Thyroid gland (tissue), 4 donors: ENCODE measurements around the gene KIF2B. TPM values are rescaled to one million over a fixed set of nuclear protein-coding genes. Genes with fewer than 3 reads are reported as not detected.

Experiments
- DNase-seq, 2 donors: peaks; one replicate each; pipeline ENCODE4 v3.0.0-alpha.2; 2019
- H3K27ac ChIP-seq, 3 donors: fragments of 200-600 bp; sonication (generic); 1 replicate in 2 of 3; 2 replicates in 1 of 3; pipeline ENCODE4 v1.5.1; 2016 to 2019; ENCODE audit warnings: mild to moderate bottlenecking in 1 of 3, moderate library complexity in 1 of 3
- H3K27me3 ChIP-seq: fragments of 200-600 bp; sonication (generic); one replicate; pipeline ENCODE4 v1.5.1; 2019
- H3K36me3 ChIP-seq, 2 donors: fragments of 200-600 bp; sonication (generic); one replicate each; pipeline ENCODE4 v1.5.1; 2016 to 2019
- H3K4me1 ChIP-seq, 2 donors: fragments of 200-600 bp; sonication (generic); one replicate each; pipeline ENCODE4 v1.5.1; 2017 to 2019
- H3K4me3 ChIP-seq, 3 donors: fragments of 200-600 bp; sonication (generic); replicated peaks in 1 of 3; 1 replicate in 2 of 3; 2 replicates in 1 of 3; pipeline ENCODE4 v1.5.1; 2016; ENCODE audit warnings: mild to moderate bottlenecking in 1 of 3
- H3K9me3 ChIP-seq: fragments of 200-600 bp; sonication (generic); one replicate; pipeline ENCODE4 v1.5.1; 2017
- CTCF ChIP-seq, 6 experiments: fragments of 200-600 bp in 3 of 6; fragments of 450-650 bp in 3 of 6; sonication (generic) in 3 of 6; IDR thresholded peaks; one replicate each; pipeline ENCODE4 v1.5.1; 2016 to 2019; ENCODE audit warnings: antibody characterized with exemption in 6 of 6, mild to moderate bottlenecking in 2 of 6, inconsistent platforms in 1 of 6, moderate library complexity in 1 of 6
- POLR2A ChIP-seq, 2 donors: fragments of 450-650 bp; IDR thresholded peaks; one replicate each; pipeline ENCODE4 v1.6.1; 2017; ENCODE audit warnings: antibody characterized with exemption in 2 of 2, mild to moderate bottlenecking in 2 of 2, moderate library complexity in 1 of 2
- WGBS, 2 donors: methylation state at CpG; one replicate each; pipeline ENCODE4 v1.1.5; 2017; 5-methylcytosine and 5-hydroxymethylcytosine counted together
- intact Hi-C: fragments of 100-400 bp; cut with DNase I; formaldehyde crosslinking; loops from one replicate; pipeline ENCODE4 v1.15.1; 2023
- total RNA-seq, 4 donors: library from RNA; depleted of rRNA; stranded (reverse); fragments of >200 nt; gene quantifications; one replicate each; pipeline ENCODE4 v1.2.3, GENCODE V29; 2016

Gene KIF2B
- total RNA-seq = under 1 TPM in 2 of 4 donors, not detected in 2; 0.11 to 0.27 TPM

- Histone ChIP-seq H3K4me3 (no peak within 1 kb of the TSS), H3K9me3 (no peaks in the 10 kb centered on the region), H3K27ac (no peak within 1 kb of the TSS), H3K36me3 (no peaks in the 10 kb centered on the region), H3K27me3 (no peaks in the 10 kb centered on the region), H3K4me1 (peaks cover 0 to 3% of the 10 kb centered on the region in 2 donors)
- intact Hi-C loops = no loop called here
- no peak for DNase-seq
- 88 to 89% methylated on average over 17 of the region's 17 CpGs for WGBS, 2 donors
- TF ChIP-seq CTCF (IDR thresholded peaks at IDR 0.05) (no peak), POLR2A (IDR thresholded peaks at IDR 0.05) (no peak)
Measured at GRCh38 chr17:53822764-53823163, at the start of gene KIF2B. TSS of gene KIF2B (plus strand) at chr17:53822927. CDS start at chr17:53823034, 107 bp downstream.

- 40 to 100% methylated on average over 1 of the region's 2 CpGs for WGBS, 2 donors
- Histone ChIP-seq H3K36me3 (no peaks in the 10 kb centered on the region), H3K4me1 (no peaks in the 10 kb centered on the region), H3K27ac (no peak overlapping the region), H3K9me3 (no peaks in the 10 kb centered on the region), H3K4me3 (no peak overlapping the region), H3K27me3 (no peaks in the 10 kb centered on the region)
- no peak for DNase-seq
- TF ChIP-seq POLR2A (IDR thresholded peaks at IDR 0.05) = no peak
- no peak for TF ChIP-seq CTCF (IDR thresholded peaks at IDR 0.05)
- intact Hi-C loops = no loop called here
Measured at GRCh38 chr17:53780320-53780719, 42.4 kb upstream of the KIF2B start.

- no peak for TF ChIP-seq POLR2A (IDR thresholded peaks at IDR 0.05)
- TF ChIP-seq CTCF (IDR thresholded peaks at IDR 0.05) = no peak
- intact Hi-C loops = no loop called here
- WGBS, 2 donors = 86 to 93% methylated on average over 6 of the region's 6 CpGs
Measured at GRCh38 chr17:53791551-53791950, 31.2 kb upstream of the KIF2B start.

GRCh38 chr17:53792451-53792850, 30.3 kb upstream of the KIF2B start:
- H3K27me3 ChIP-seq = no peaks in the 10 kb centered on the region
- intact Hi-C loops = no loop called here
- 90 to 93% methylated on average over 4 to 5 of the region's 5 CpGs for WGBS, 2 donors

More at GRCh38 chr17:53791551-53791950, 31.2 kb upstream of the KIF2B start:
- no peaks in the 10 kb centered on the region for H3K27me3 ChIP-seq
- no peak overlapping the region for H3K27ac ChIP-seq
- DNase-seq = no peak
- H3K4me3 ChIP-seq = no peak overlapping the region
- no peaks in the 10 kb centered on the region for H3K4me1 ChIP-seq
- H3K9me3 ChIP-seq = no peaks in the 10 kb centered on the region
- H3K36me3 ChIP-seq = no peaks in the 10 kb centered on the region

GRCh38 chr17:53792997-53793396, 29.7 kb upstream of the KIF2B start:
- H3K27me3 ChIP-seq = no peaks in the 10 kb centered on the region
- H3K9me3 ChIP-seq = no peaks in the 10 kb centered on the region
- no peak for DNase-seq
- TF ChIP-seq CTCF (IDR thresholded peaks at IDR 0.05) = no peak
- no peak for TF ChIP-seq POLR2A (IDR thresholded peaks at IDR 0.05)
- H3K4me3 ChIP-seq = no peak overlapping the region
- H3K4me1 ChIP-seq = no peaks in the 10 kb centered on the region
- no peak overlapping the region for H3K27ac ChIP-seq
- H3K36me3 ChIP-seq = no peaks in the 10 kb centered on the region
- 76 to 90% methylated on average over 5 of the region's 5 CpGs for WGBS, 2 donors
- intact Hi-C loops = no loop called here

More at GRCh38 chr17:53792451-53792850, 30.3 kb upstream of the KIF2B start:
- H3K36me3 ChIP-seq = no peaks in the 10 kb centered on the region
- H3K9me3 ChIP-seq = no peaks in the 10 kb centered on the region
- H3K4me1 ChIP-seq = no peaks in the 10 kb centered on the region
- no peak overlapping the region for H3K27ac ChIP-seq
- TF ChIP-seq POLR2A (IDR thresholded peaks at IDR 0.05) = no peak
- no peak for TF ChIP-seq CTCF (IDR thresholded peaks at IDR 0.05)
- H3K4me3 ChIP-seq = no peak overlapping the region
- DNase-seq = no peak
